Mucosa of descending colon (tissue), 3 donors: ENCODE measurements around the gene IL17RA. TPM values are rescaled to one million over a fixed set of nuclear protein-coding genes. Genes with fewer than 3 reads are reported as not detected.
A peak's percentile ranks its signal among the peaks of the same experiment; 100 is the strongest.

Experiments used
- ATAC-seq: fragments of 200-7000 bp; cut with Tn5 transposase; one replicate; pipeline ENCODE4 v1.9.1; 2020; ENCODE audit warnings: mild to moderate bottlenecking, moderate library complexity
- DNase-seq, 3 donors: peaks; one replicate each; pipeline ENCODE4 v3.0.0-alpha.2; 2020
- H3K36me3 ChIP-seq: fragments of 200-600 bp; one replicate; pipeline ENCODE4 v1.8.0; 2021; ENCODE audit warnings: low read depth, mild to moderate bottlenecking
- H3K4me1 ChIP-seq: fragments of 200-600 bp; one replicate; pipeline ENCODE4 v1.8.0; 2021; ENCODE audit warnings: low read depth, mild to moderate bottlenecking
- H3K4me3 ChIP-seq: fragments of 200-600 bp; one replicate; pipeline ENCODE4 v1.8.0; 2021; ENCODE audit warnings: mild to moderate bottlenecking
- H3K9me3 ChIP-seq: fragments of 200-600 bp; one replicate; pipeline ENCODE4 v1.8.0; 2021; ENCODE audit warnings: mild to moderate bottlenecking
- CTCF ChIP-seq: fragments of 200-600 bp; IDR thresholded peaks from one replicate; pipeline ENCODE4 v1.8.0; 2022; ENCODE audit warnings: antibody characterized with exemption, mild to moderate bottlenecking
- intact Hi-C, 2 donors: fragments of 100-400 bp; cut with DNase I in 1 of 2; cut with micrococcal nuclease in 1 of 2; formaldehyde crosslinking; loops; one replicate each; pipeline versions ENCODE4 v1.11.0 to v1.11.1; 2022; cut with DNase I, micrococcal nuclease
- total RNA-seq, 3 donors: library from RNA; stranded (reverse); fragmentation: NEBNext Ultra II Directional in 2 of 3; extraction: Animal tissue kit (Norgen Biotek cat#: 25700) in 2 of 3; gene quantifications; one replicate each; pipeline versions ENCODE4 v1.2.1 to v1.2.4, GENCODE V29; 2021 to 2023
- donor health status: DM: no; HTN: no; CAD: no; lungs with moderate emphysema.
- donor health status: DM: no; HTN: no; CAD: no.
- donor health status: DM: no; HTN: yes; CAD: no.

IL17RA gene
- total RNA-seq, 3 donors from 2014 or later, result 15.4 to 21.5 (median 21.1) TPM

GRCh38 chr22:17085277-17086181 lies 729 bp downstream of the IL17RA start:
- DNase-seq, result peak; percentile 43 to 77 (median 67)
- Histone ChIP-seq H3K4me1 (no peaks in the 10 kb centered on the region), H3K4me3 (peak overlapping the region; percentile 97), H3K9me3 (no peaks in the 10 kb centered on the region), H3K36me3 (no peaks in the 10 kb centered on the region)
- peak; percentile 64 for ATAC-seq
- no peak for TF ChIP-seq CTCF
- intact Hi-C loops, result no loop called here

GRCh38 chr22:17086296-17086695 lies 1.5 kb downstream of the IL17RA start:
- DNase-seq, result no peak

GRCh38 chr22:17086788-17087497 lies 2.1 kb downstream of the IL17RA start:
- no peak for TF ChIP-seq CTCF
- DNase-seq, result no peak
- H3K9me3 ChIP-seq, result no peaks in the 10 kb centered on the region
- H3K4me3 ChIP-seq, result no peak overlapping the region
- no peaks in the 10 kb centered on the region for H3K36me3 ChIP-seq
- intact Hi-C loops, result no loop called here
- no peaks in the 10 kb centered on the region for H3K4me1 ChIP-seq
- no peak for ATAC-seq

More at GRCh38 chr22:17086296-17086695, 1.5 kb downstream of the IL17RA start:
- Histone ChIP-seq H3K36me3 (no peaks in the 10 kb centered on the region), H3K9me3 (no peaks in the 10 kb centered on the region), H3K4me1 (no peaks in the 10 kb centered on the region), H3K4me3 (no peak overlapping the region)
- no peak for ATAC-seq
- intact Hi-C loops, result no loop called here
- TF ChIP-seq CTCF, result no peak

GRCh38 chr22:17087498-17088131 lies 2.8 kb downstream of the IL17RA start:
- Histone ChIP-seq H3K4me3 (no peak overlapping the region), H3K4me1 (no peaks in the 10 kb centered on the region), H3K9me3 (no peaks in the 10 kb centered on the region), H3K36me3 (no peaks in the 10 kb centered on the region)
- DNase-seq, result peak in 1 of 3 donors; percentile 54
- no peak for TF ChIP-seq CTCF
- intact Hi-C loops, result no loop called here
- ATAC-seq, result no peak

- Histone ChIP-seq H3K4me1 (no peaks in the 10 kb centered on the region), H3K9me3 (no peaks in the 10 kb centered on the region), H3K36me3 (no peaks in the 10 kb centered on the region), H3K4me3 (no peak overlapping the region)
- no peak for DNase-seq
- no peak for TF ChIP-seq CTCF
- intact Hi-C loops, result no loop called here
- ATAC-seq, result no peak
Measured at GRCh38 chr22:17090550-17090949, 5.8 kb downstream of the IL17RA start.
